ENCODE measurements around the gene MYADM. TPM values are rescaled to one million over a fixed set of nuclear protein-coding genes. Genes with fewer than 3 reads are reported as not detected.

MYADM gene
- polyA plus RNA-seq, 1 donor from 2014 or later, result 2.5 TPM

DNA sequence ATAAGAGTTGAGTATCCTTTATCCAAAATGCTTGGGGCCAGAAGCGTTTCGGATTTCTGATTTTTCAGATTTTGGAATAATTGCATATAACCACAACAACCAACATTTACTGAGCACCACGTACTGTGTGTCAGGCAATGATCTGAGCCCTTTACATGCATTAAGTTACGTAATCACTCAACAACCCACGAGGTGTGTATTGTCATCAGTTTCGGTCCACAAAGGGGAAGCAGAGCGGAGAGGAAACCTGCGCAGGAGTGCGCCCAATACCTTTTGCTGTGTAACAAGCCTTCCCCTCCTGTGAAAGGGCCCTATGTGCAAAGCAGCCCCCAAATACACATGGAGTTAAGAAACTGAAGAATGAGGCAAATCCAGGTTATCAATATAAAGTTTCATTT is 22.8 kb upstream of the MYADM start:
- H3K9me2 ChIP-seq (ENCODE audit: insufficient read depth, low read length), result no peaks in the 10 kb centered on the region
- H3K4me2 ChIP-seq (ENCODE audit: low read length), result no peak overlapping the region
- no peaks in the 10 kb centered on the region for H3K9me3 ChIP-seq (ENCODE audit: low read length)
- H3F3A ChIP-seq (ENCODE audit: insufficient read depth, low read length, poor library complexity, severe bottlenecking), result no peaks in the 10 kb centered on the region
- H3K27me3 ChIP-seq (ENCODE audit: insufficient read depth, low read depth, low read length), result no peaks in the 10 kb centered on the region
- TF ChIP-seq TAF1 (IDR thresholded peaks at IDR 0.05; ENCODE audit: low read depth) (no peak), EZH2 (IDR thresholded peaks at IDR 0.05; ENCODE audit: borderline replicate concordance, insufficient read depth, low read length, poor library complexity, severe bottlenecking) (no peak), MXI1 (conservative IDR thresholded peaks at IDR 0.05; ENCODE audit: poor library complexity, severe bottlenecking) (no peak), SMC3 (conservative IDR thresholded peaks at IDR 0.05; ENCODE audit: poor library complexity) (no peak), EP300 (conservative IDR thresholded peaks at IDR 0.05; ENCODE audit: poor library complexity, severe bottlenecking) (no peak), POLR2AphosphoS5 (IDR thresholded peaks at IDR 0.05) (no peak), RAD21 (conservative IDR thresholded peaks at IDR 0.05) (no peak), CTCF (IDR thresholded peaks at IDR 0.05; ENCODE audit: poor library complexity, severe bottlenecking) (no peak)
- TF ChIP-seq, protein P1, sequence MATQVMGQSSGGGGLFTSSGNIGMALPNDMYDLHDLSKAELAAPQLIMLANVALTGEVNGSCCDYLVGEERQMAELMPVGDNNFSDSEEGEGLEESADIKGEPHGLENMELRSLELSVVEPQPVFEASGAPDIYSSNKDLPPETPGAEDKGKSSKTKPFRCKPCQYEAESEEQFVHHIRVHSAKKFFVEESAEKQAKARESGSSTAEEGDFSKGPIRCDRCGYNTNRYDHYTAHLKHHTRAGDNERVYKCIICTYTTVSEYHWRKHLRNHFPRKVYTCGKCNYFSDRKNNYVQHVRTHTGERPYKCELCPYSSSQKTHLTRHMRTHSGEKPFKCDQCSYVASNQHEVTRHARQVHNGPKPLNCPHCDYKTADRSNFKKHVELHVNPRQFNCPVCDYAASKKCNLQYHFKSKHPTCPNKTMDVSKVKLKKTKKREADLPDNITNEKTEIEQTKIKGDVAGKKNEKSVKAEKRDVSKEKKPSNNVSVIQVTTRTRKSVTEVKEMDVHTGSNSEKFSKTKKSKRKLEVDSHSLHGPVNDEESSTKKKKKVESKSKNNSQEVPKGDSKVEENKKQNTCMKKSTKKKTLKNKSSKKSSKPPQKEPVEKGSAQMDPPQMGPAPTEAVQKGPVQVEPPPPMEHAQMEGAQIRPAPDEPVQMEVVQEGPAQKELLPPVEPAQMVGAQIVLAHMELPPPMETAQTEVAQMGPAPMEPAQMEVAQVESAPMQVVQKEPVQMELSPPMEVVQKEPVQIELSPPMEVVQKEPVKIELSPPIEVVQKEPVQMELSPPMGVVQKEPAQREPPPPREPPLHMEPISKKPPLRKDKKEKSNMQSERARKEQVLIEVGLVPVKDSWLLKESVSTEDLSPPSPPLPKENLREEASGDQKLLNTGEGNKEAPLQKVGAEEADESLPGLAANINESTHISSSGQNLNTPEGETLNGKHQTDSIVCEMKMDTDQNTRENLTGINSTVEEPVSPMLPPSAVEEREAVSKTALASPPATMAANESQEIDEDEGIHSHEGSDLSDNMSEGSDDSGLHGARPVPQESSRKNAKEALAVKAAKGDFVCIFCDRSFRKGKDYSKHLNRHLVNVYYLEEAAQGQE (IDR thresholded peaks at IDR 0.05; ENCODE audit: borderline replicate concordance), result no peak
- H2AFZ ChIP-seq (ENCODE audit: low read depth, low read length), result no peak overlapping the region
- H3K79me2 ChIP-seq (replicated peaks; ENCODE audit: insufficient read depth, low read length), result no peaks in the 10 kb centered on the region
- no peaks in the 10 kb centered on the region for H3K36me3 ChIP-seq (ENCODE audit: insufficient read depth, low read length)
- H3K9ac ChIP-seq (ENCODE audit: low read length), result no peak overlapping the region
- H4K20me1 ChIP-seq (ENCODE audit: insufficient read depth), result no peaks in the 10 kb centered on the region
- H3K4me3 ChIP-seq (ENCODE audit: low read length), result no peak overlapping the region
- no peak overlapping the region for H3K27ac ChIP-seq (ENCODE audit: low read length)

DNA sequence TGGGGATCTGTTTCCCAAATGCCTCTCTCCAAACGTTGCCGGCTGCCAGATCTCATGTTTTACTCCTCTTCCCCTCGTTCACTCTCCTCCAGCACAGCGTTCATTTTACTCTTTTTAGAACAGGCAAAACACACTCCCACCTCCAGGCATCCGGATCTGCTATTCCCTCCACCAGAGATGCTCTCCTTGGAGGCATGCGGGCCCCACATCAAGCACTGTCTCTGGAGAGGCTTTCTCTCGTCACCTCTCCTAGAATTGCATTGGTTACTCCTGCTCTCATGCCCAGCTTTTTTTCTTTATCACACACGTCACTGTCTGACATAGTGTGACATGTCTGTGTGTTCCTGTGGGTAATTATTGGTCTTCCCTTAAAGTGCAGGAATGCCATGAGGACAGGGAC is 20.1 kb upstream of the MYADM start:
- Histone ChIP-seq H3F3A (ENCODE audit: insufficient read depth, low read length, poor library complexity, severe bottlenecking) (no peaks in the 10 kb centered on the region), H2AFZ (ENCODE audit: low read depth, low read length) (no peak overlapping the region), H3K9me3 (ENCODE audit: low read length) (no peaks in the 10 kb centered on the region), H3K36me3 (ENCODE audit: insufficient read depth, low read length) (no peaks in the 10 kb centered on the region), H3K4me3 (ENCODE audit: low read length) (peak overlapping the region; percentile 18), H3K9ac (ENCODE audit: low read length) (peak overlapping the region; percentile 32), H3K79me2 (replicated peaks; ENCODE audit: insufficient read depth, low read length) (no peaks in the 10 kb centered on the region), H3K27ac (ENCODE audit: low read length) (peak overlapping the region; percentile 43), H3K27me3 (ENCODE audit: insufficient read depth, low read depth, low read length) (no peaks in the 10 kb centered on the region), H3K9me2 (ENCODE audit: insufficient read depth, low read length) (no peaks in the 10 kb centered on the region), H3K4me2 (ENCODE audit: low read length) (no peak overlapping the region), H4K20me1 (ENCODE audit: insufficient read depth) (no peaks in the 10 kb centered on the region)
- TF ChIP-seq TAF1 (IDR thresholded peaks at IDR 0.05; ENCODE audit: low read depth) (no peak), EZH2 (IDR thresholded peaks at IDR 0.05; ENCODE audit: borderline replicate concordance, insufficient read depth, low read length, poor library complexity, severe bottlenecking) (no peak), SMC3 (conservative IDR thresholded peaks at IDR 0.05; ENCODE audit: poor library complexity) (no peak), CTCF (IDR thresholded peaks at IDR 0.05; ENCODE audit: poor library complexity, severe bottlenecking) (no peak), POLR2AphosphoS5 (IDR thresholded peaks at IDR 0.05) (no peak), RAD21 (conservative IDR thresholded peaks at IDR 0.05) (no peak), EP300 (conservative IDR thresholded peaks at IDR 0.05; ENCODE audit: poor library complexity, severe bottlenecking) (no peak), MXI1 (conservative IDR thresholded peaks at IDR 0.05; ENCODE audit: poor library complexity, severe bottlenecking) (no peak)
- TF ChIP-seq, protein P1 (IDR thresholded peaks at IDR 0.05; ENCODE audit: borderline replicate concordance), result no peak

Measured in neural cell (in vitro differentiated cells).